Activated CD8-positive, alpha-beta memory T cell treated with anti-CD3 and anti-CD28 coated beads for 24 hours (primary cell): Measurements from ENCODE around the gene NOTUM.

Experiments
- DNase-seq: peaks from one replicate; pipeline ENCODE4 v3.0.0-alpha.2; 2020

NOTUM gene

GRCh38 chr17:81961087-81961511 lies at the start of gene NOTUM:
NOTUM (minus strand) TSS chr17:81961187; CDS start chr17:81960909, 278 bp downstream.
- no peak for DNase-seq

- DNase-seq = no peak
These were observed 48.4 kb upstream of the NOTUM start for GRCh38 chr17:82009413-82009812.

GRCh38 chr17:82008941-82009405 lies 48.0 kb upstream of the NOTUM start:
- DNase-seq = no peak

GRCh38 chr17:82008258-82008940 lies 47.4 kb upstream of the NOTUM start:
- DNase-seq = no peak

GRCh38 chr17:82007495-82008257 lies 46.7 kb upstream of the NOTUM start:
- DNase-seq = no peak

- DNase-seq = no peak
These were observed 46.2 kb upstream of the NOTUM start for GRCh38 chr17:82007228-82007494.

GRCh38 chr17:82006468-82007227 lies 45.7 kb upstream of the NOTUM start:
- DNase-seq = no peak

- DNase-seq = no peak
These were observed 44.8 kb upstream of the NOTUM start for GRCh38 chr17:82005701-82006348.

- no peak for DNase-seq
These were observed 43.8 kb upstream of the NOTUM start for GRCh38 chr17:82004517-82005455.

- no peak for DNase-seq
These were observed 42.7 kb upstream of the NOTUM start for GRCh38 chr17:82003411-82004381.

GRCh38 chr17:82001571-82002056 lies 40.6 kb upstream of the NOTUM start:
- no peak for DNase-seq

GRCh38 chr17:82000803-82001570 lies 40.0 kb upstream of the NOTUM start:
- DNase-seq = no peak

- DNase-seq = no peak
These were observed 39.2 kb upstream of the NOTUM start for GRCh38 chr17:81999976-82000802.

- DNase-seq = no peak
These were observed 38.6 kb upstream of the NOTUM start for GRCh38 chr17:81999587-81999975.

GRCh38 chr17:81998691-81999438 lies 37.9 kb upstream of the NOTUM start:
- no peak for DNase-seq

GRCh38 chr17:81998212-81998611 lies 37.2 kb upstream of the NOTUM start:
- DNase-seq = no peak

GRCh38 chr17:81996757-81997441 lies 35.9 kb upstream of the NOTUM start:
- no peak for DNase-seq
